ENCODE results near the gene GRIN2D. TPM values are rescaled to one million over a fixed set of nuclear protein-coding genes. Genes with fewer than 3 reads are reported as not detected.

Gene GRIN2D
- polyA plus RNA-seq, 1 of the 3 experiments (the other 2 are of a cell fraction), result 0.92 TPM

DNA sequence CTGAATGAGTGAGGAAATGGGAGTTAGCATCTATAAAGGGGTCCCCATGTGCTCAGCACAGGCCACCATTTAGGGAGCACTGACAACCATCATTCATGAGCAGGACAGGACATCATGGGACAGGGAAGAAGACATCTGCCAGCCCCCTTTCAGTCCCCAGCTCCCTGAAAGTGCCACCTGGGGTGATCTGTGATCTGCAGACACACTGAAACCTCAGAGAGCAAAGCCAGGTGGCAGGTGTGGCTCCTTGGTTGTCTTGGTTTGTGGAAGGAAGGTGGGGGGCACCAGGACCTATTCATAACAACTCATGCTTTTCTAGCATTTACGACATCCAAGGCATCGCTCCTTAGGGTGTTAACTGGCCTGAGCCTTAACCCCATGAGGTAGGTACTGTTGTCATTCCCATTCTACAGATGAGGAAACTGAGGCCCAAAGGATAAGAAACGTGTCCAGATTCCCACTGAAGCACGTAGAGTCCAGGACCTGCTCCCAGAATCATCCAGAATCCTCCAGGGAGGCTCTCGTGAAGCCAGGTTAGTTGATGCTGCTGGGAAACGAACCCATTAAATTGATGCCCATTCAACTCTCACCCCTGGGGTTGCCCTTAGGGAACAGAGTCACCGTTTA, 7.9 kb upstream of the GRIN2D start:
- peaks cover 46% of the 10 kb centered on the region for H3K79me2 ChIP-seq (ENCODE audit: insufficient read depth)
- CTCF ChIA-PET, result interaction anchor here (0.8 kb wide), 1 partner anchor 8 kb away, joined by 4 read pairs; the partner anchor contains the start of gene GRIN2D
- no peaks in the 10 kb centered on the region for H3K27me3 ChIP-seq (ENCODE audit: insufficient read depth)
- H3K9me3 ChIP-seq, result no peaks in the 10 kb centered on the region
- no peaks in the 10 kb centered on the region for H4K20me1 ChIP-seq (ENCODE audit: insufficient read depth)
- H3K4me2 ChIP-seq, result no peak overlapping the region
- H3K4me1 ChIP-seq (ENCODE audit: control insufficient read depth in 1 of 2, insufficient read depth in 2 of 2, low read depth in 1 of 2, low read length in 1 of 2), result peaks cover 0 to 2% of the 10 kb centered on the region in 2 experiments; a peak in 1 of 4 replicates
- H3K9ac ChIP-seq, result no peak overlapping the region
- H3K36me3 ChIP-seq (replicated peaks in 1 of 2; ENCODE audit: control insufficient read depth in 1 of 2, insufficient read depth in 2 of 2, low read length in 1 of 2), result peaks cover 40 to 69% of the 10 kb centered on the region in 2 experiments
- no peak for TF ChIP-seq RFX5 (IDR thresholded peaks at IDR 0.05; ENCODE audit: low read length)
- no peak for TF ChIP-seq POLR2AphosphoS5 (IDR thresholded peaks at IDR 0.05; ENCODE audit: low read depth, low read length)
- TF ChIP-seq ELF1 (IDR thresholded peaks at IDR 0.05), result no peak
- TF ChIP-seq, protein P1, sequence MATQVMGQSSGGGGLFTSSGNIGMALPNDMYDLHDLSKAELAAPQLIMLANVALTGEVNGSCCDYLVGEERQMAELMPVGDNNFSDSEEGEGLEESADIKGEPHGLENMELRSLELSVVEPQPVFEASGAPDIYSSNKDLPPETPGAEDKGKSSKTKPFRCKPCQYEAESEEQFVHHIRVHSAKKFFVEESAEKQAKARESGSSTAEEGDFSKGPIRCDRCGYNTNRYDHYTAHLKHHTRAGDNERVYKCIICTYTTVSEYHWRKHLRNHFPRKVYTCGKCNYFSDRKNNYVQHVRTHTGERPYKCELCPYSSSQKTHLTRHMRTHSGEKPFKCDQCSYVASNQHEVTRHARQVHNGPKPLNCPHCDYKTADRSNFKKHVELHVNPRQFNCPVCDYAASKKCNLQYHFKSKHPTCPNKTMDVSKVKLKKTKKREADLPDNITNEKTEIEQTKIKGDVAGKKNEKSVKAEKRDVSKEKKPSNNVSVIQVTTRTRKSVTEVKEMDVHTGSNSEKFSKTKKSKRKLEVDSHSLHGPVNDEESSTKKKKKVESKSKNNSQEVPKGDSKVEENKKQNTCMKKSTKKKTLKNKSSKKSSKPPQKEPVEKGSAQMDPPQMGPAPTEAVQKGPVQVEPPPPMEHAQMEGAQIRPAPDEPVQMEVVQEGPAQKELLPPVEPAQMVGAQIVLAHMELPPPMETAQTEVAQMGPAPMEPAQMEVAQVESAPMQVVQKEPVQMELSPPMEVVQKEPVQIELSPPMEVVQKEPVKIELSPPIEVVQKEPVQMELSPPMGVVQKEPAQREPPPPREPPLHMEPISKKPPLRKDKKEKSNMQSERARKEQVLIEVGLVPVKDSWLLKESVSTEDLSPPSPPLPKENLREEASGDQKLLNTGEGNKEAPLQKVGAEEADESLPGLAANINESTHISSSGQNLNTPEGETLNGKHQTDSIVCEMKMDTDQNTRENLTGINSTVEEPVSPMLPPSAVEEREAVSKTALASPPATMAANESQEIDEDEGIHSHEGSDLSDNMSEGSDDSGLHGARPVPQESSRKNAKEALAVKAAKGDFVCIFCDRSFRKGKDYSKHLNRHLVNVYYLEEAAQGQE (IDR thresholded peaks at IDR 0.05; ENCODE audit: low read depth, low read length), result no peak
- no peak for TF ChIP-seq NRF1 (IDR thresholded peaks at IDR 0.05; ENCODE audit: low read depth, low read length)
- no peak for TF ChIP-seq FOXM1 (IDR thresholded peaks at IDR 0.05; ENCODE audit: low read depth)
- no peak for TF ChIP-seq RCOR1 (IDR thresholded peaks at IDR 0.05; ENCODE audit: low read length)
- TF ChIP-seq, protein P2, sequence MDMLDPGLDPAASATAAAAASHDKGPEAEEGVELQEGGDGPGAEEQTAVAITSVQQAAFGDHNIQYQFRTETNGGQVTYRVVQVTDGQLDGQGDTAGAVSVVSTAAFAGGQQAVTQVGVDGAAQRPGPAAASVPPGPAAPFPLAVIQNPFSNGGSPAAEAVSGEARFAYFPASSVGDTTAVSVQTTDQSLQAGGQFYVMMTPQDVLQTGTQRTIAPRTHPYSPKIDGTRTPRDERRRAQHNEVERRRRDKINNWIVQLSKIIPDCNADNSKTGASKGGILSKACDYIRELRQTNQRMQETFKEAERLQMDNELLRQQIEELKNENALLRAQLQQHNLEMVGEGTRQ (IDR thresholded peaks at IDR 0.05; ENCODE audit: borderline replicate concordance, low read depth, low read length), result no peak
- TF ChIP-seq FOXJ3 (CRISPR knock-in tag; IDR thresholded peaks at IDR 0.05), result no peak
- TF ChIP-seq, protein P3, sequence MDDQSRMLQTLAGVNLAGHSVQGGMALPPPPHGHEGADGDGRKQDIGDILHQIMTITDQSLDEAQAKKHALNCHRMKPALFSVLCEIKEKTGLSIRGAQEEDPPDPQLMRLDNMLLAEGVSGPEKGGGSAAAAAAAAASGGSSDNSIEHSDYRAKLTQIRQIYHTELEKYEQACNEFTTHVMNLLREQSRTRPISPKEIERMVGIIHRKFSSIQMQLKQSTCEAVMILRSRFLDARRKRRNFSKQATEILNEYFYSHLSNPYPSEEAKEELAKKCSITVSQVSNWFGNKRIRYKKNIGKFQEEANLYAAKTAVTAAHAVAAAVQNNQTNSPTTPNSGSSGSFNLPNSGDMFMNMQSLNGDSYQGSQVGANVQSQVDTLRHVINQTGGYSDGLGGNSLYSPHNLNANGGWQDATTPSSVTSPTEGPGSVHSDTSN (IDR thresholded peaks at IDR 0.05), result no peak
- POLR2A ChIA-PET, result no interaction called here
- no peak for DNase-seq
- H2AFZ ChIP-seq (ENCODE audit: low read depth), result no peak overlapping the region
- H3F3A ChIP-seq (replicated peaks; ENCODE audit: insufficient read depth), result peaks cover 8% of the 10 kb centered on the region
- no peak overlapping the region for H3K4me3 ChIP-seq (ENCODE audit: low read depth in 2 of 2, low read length in 1 of 2)
- H3K9me2 ChIP-seq, result no peaks in the 10 kb centered on the region
- no peak overlapping the region for H3K27ac ChIP-seq (ENCODE audit: low read depth in 2 of 2, low read length in 1 of 2)
- WGBS (ENCODE audit: low lambda C conversion rate), result 88% methylated on average over 7 of the region's 7 CpGs

DNA sequence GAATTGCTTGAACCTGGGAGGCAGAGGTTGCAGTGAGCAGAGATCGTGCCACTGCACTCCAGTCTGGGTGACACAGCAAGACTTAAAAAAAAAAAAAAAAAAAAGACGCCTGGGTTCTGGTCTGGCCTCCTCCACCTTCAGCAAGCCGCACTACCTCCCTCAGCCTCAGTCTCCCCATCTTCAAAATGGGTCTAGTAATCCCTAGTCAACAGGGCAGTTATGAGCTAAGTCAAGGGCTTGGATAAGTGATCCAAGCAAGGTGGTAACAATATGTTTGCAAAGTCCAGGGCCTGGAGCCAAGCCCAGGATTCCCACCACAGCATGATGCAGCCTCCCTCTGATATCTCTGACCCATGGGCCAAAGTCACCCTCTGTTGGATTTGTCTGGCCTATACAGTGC, 6.5 kb upstream of the GRIN2D start:
- H3K9me2 ChIP-seq, result no peaks in the 10 kb centered on the region
- no peak overlapping the region for H2AFZ ChIP-seq (ENCODE audit: low read depth)
- peaks cover 0 to 6% of the 10 kb centered on the region in 2 experiments; a peak in 1 of 4 replicates for H3K4me1 ChIP-seq (ENCODE audit: control insufficient read depth in 1 of 2, insufficient read depth in 2 of 2, low read depth in 1 of 2, low read length in 1 of 2)
- no peak overlapping the region for H3K4me3 ChIP-seq (ENCODE audit: low read depth in 2 of 2, low read length in 1 of 2)
- no peak for DNase-seq
- CTCF ChIA-PET, result interaction anchor here (0.6 kb wide), 1 partner anchor 891 kb away, joined by 4 read pairs; no protein-coding TSS in a partner anchor
- peaks cover 36 to 59% of the 10 kb centered on the region in 2 experiments for H3K36me3 ChIP-seq (replicated peaks in 1 of 2; ENCODE audit: control insufficient read depth in 1 of 2, insufficient read depth in 2 of 2, low read length in 1 of 2)
- no peak overlapping the region for H3K9ac ChIP-seq
- no peaks in the 10 kb centered on the region for H4K20me1 ChIP-seq (ENCODE audit: insufficient read depth)
- H3K4me2 ChIP-seq, result no peak overlapping the region
- H3K27me3 ChIP-seq (ENCODE audit: insufficient read depth), result no peaks in the 10 kb centered on the region
- H3F3A ChIP-seq (replicated peaks; ENCODE audit: insufficient read depth), result peaks cover 8% of the 10 kb centered on the region
- H3K9me3 ChIP-seq, result no peaks in the 10 kb centered on the region
- 96% methylated on average over 3 of the region's 3 CpGs for WGBS (ENCODE audit: low lambda C conversion rate)
- POLR2A ChIA-PET, result no interaction called here
- no peak overlapping the region for H3K27ac ChIP-seq (ENCODE audit: low read depth in 2 of 2, low read length in 1 of 2)
- peaks cover 54% of the 10 kb centered on the region for H3K79me2 ChIP-seq (ENCODE audit: insufficient read depth)
- TF ChIP-seq TCF12 (IDR thresholded peaks at IDR 0.05) (no peak), MEF2A (IDR thresholded peaks at IDR 0.05; ENCODE audit: borderline replicate concordance, low read depth) (no peak), RAD21 (IDR thresholded peaks at IDR 0.05; ENCODE audit: low read length) (no peak), ELF1 (IDR thresholded peaks at IDR 0.05) (no peak), TAF1 (IDR thresholded peaks at IDR 0.05; ENCODE audit: borderline replicate concordance, low read depth, low read length) (no peak), RFX5 (IDR thresholded peaks at IDR 0.05; ENCODE audit: low read length) (no peak), FOXJ3 (CRISPR knock-in tag; IDR thresholded peaks at IDR 0.05) (no peak), RXRA (IDR thresholded peaks at IDR 0.05; ENCODE audit: borderline replicate concordance, low read depth) (no peak), MXI1 (IDR thresholded peaks at IDR 0.05; ENCODE audit: low read depth, low read length) (no peak)
- TF ChIP-seq, protein P2 (IDR thresholded peaks at IDR 0.05; ENCODE audit: borderline replicate concordance, low read depth, low read length), result no peak
- TF ChIP-seq, protein P4, sequence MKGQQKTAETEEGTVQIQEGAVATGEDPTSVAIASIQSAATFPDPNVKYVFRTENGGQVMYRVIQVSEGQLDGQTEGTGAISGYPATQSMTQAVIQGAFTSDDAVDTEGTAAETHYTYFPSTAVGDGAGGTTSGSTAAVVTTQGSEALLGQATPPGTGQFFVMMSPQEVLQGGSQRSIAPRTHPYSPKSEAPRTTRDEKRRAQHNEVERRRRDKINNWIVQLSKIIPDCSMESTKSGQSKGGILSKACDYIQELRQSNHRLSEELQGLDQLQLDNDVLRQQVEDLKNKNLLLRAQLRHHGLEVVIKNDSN (IDR thresholded peaks at IDR 0.05; ENCODE audit: borderline replicate concordance, low read depth), result no peak
- TF ChIP-seq, protein P3 (IDR thresholded peaks at IDR 0.05), result no peak
